ENCODE results near the gene GPR183.

Gene GPR183

DNA sequence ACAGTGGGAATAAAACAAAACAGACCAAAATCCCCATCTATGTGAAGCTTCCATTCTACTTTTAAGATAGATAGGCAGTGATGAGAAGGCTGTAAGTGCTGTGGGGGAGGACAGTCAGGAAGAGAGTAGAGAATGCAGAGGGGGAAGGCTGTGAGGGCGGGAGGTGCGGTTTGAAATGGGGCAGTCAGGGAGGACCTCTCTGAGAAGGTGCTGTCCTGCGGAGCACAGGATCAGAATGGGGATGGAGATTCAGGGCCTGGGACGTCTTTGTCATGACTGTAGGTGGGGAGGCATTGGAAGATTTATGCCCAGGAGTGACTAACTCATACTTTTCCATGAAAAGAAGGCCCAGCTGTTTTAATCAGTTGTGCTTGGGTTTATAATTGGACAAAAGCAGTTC lies 3.9 kb upstream of the GPR183 start:
- no peak for DNase-seq

DNA sequence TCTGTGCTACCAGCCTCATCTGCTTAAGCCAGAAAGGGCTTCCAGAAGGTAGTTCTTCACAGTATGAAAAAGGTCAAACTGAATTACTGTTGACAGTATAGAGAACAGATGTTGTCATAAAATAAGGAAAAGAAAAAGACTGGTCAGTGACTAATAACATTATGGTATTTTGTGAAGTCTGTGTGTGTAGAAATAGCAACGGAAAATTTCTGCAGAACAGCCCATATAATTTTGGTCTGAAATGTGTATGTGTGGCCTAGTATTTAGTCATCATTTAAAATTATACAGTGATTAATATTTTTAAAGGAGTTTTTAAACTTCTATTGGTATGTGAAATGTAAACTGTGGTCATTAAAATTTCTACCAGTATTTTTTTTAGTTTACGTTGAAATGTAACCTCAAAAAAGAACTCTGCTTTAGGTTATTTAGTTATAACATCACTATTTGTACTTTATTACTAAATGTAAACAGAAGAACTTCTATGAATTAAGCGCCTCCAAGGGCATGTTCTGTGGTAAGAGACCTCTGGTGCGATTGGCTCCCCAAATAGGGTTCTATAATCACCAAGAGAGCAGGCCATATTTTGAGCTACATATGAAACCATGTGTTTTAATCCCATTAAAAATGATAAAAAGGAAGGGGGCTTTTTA lies 3.3 kb upstream of the GPR183 start:
- no peak for DNase-seq

DNA sequence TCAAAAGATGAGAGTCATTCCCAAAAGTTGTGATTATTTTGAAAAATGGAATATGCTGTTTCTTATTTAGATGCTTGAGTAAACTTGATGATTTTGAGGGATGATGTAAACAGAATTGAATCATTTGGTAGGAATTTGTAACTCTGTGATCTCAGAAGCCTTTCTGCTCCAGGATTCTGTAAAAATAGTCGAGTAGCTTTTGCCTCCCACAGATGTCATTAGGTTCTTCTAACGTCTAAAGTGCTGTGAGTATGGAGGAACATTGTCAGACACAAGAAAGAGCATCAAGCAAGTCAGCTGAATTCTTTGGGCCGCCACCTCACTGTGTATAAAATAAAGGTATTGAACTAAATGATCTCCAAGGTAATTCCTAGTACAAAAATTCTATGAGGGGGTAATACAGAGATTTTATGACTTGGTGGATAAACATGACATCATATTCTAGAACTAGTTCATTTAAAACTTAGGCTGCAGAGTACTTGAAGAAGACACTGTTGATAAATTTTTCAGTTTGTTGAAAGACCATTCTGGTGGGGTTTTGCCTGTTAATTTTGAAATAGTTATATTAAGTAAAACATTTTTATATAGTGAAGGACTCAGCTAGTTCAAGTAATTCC lies 1.4 kb upstream of the GPR183 start:
- no peak for DNase-seq

DNA sequence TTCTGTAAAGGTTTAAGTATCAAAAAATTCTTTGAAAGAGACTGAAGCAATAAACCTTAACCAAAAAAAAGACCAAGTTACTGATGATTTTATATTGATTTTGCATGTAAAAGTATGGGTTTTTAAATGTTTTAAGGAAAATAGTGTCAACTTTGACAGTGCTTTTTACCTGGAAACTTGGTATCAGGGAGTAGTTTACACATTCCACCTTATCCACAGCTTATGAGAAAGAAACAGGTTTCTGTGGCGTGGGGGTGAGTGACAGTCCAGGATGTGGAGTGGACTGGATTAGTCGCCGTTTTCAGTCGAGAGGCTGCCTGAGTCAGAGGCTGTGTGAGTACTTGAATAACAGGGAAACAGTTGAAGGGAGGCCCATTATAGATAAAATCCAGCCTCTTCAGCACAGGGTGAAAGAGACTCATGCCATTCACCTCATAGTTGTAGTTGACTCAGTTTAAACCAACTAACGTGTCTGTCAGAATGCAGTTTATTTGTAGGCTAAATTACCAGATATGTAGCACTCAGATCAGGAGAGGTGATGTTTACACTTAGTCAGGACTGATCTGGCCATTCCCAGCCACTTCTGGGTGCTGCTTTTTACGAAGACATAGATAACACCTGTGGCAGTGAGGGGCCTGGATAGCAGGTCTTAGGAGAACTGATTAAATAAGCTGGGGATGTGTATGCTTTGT lies 595 bp upstream of the GPR183 start:
- DNase-seq, result peak; percentile 17

DNA sequence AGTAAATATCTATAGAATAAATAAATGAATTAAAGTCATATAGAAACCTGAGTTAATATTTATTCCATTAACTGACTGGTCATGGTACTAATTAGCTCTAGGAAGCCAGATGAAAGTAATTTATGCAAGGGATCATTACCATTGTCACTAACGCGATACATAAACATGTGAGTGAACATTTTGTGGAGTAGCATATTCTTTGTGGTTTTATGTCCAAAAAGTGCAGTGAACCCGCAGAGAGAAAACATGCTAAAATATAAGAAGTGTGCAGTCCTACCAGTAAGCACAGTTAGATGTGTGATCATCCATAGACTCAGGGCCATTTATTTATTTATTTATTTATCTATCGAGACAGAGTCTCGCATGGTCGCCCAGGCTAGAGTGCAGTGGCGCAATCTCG lies 1.6 kb downstream of the GPR183 start:
- DNase-seq, result no peak

DNA sequence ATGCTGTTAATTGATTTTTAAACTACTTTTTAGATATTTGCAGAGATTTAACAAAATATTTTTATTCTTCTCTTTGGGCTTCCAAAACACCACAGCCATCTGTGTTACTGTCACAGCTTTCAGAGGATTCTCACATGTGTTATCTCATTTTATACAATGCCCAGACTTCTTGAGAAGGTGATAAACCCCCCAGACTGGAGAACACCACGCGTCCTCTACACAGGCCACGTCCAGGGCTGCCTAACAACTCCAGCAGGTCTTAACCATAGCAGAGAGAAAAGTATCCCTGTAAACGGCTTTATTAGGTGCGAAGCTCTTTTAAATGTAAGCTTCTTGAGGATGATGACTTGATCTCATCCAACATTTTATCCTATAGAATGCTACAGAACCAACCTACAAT lies 2.0 kb downstream of the GPR183 start:
- DNase-seq, result no peak

DNA sequence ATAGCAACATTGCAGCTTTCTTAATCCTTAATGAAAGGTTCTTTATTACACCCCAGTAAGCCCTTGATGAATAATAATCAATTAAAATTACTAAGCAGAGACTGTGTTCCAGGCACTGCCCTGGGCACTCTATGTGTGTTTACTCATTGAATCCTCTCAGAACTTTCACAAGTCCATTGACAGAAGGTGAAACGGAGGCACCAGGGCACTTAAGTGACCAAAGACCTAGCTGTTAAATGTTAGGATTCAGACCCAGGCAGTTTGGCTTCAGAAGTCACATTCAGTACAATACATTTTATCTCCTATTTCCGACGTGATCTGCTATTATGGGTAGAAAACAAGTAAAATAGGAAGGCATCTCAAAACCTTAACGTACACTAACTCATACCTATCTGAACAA lies 2.7 kb downstream of the GPR183 start:
- DNase-seq, result no peak

DNA sequence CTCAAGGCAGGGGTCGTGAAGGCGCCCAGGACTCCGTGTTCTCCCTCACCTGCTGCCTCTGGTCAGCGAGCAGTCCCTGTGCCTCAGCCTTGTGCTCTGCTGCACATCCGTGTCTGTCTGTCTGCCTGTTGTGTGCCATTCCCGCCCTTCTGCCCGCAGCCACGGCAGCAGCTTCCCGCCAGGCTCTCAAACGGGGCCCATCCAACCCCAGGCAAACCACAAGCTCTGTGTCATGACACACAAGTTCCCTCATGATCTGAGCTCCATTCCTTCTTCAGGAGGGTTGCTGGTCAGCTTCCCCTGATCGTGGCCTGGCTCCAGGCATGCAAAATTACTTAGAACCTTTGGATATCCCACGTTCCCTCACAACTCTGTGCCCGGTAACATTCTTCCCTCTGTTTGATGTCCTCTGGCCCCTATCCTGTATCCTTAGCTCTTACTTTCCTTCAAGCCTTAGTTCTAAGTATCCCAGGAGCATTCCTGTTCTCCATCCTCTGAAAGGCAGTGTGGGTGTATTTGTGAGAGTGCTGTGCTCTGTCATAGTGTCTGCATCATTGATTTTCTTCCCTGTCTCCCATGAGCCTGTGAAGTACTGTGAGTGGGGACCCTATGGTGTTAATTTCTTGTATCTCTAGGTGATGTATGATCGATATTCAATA lies 3.2 kb downstream of the GPR183 start:
- DNase-seq, result no peak

DNA sequence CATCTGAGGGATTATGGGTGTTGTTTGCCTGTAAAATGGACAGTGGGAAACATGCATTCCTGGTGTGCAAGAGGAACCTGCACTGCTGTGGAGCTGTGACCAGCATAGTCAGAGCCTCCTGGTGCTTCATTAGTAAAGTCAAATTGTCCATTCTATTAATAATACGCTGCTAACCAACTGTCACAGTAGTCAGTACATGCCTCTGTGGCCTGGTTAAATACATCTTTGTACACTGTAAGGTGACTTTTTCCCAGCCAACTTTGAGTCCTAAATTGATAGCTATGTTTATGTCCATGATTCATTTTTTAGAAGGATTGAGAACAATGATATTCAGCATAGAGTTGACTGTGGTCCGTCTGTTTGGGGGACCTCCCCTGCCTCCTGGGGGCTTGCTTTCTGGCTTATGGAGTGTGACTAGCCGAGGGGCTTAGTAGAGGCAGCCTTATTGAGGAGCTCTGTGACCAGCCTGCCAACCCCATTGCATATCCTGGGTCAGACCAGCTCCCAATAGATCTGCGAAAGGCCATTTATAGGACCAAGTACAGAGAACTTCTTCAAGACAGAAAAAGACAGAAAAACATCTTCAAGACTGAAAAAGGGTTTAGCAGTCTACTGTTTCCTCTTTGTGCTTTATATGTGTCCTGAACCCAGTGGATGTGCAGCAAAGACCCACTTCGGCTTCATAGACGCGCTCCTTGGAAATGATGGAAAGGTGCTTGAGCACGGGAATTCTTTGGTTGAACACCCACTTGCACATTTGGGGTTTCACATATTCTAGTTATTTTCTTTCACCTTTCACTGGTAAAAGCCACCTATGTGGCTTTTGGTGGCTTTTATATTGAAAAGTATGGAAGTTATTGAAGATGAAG lies 4.3 kb downstream of the GPR183 start:
- DNase-seq, result no peak

DNA sequence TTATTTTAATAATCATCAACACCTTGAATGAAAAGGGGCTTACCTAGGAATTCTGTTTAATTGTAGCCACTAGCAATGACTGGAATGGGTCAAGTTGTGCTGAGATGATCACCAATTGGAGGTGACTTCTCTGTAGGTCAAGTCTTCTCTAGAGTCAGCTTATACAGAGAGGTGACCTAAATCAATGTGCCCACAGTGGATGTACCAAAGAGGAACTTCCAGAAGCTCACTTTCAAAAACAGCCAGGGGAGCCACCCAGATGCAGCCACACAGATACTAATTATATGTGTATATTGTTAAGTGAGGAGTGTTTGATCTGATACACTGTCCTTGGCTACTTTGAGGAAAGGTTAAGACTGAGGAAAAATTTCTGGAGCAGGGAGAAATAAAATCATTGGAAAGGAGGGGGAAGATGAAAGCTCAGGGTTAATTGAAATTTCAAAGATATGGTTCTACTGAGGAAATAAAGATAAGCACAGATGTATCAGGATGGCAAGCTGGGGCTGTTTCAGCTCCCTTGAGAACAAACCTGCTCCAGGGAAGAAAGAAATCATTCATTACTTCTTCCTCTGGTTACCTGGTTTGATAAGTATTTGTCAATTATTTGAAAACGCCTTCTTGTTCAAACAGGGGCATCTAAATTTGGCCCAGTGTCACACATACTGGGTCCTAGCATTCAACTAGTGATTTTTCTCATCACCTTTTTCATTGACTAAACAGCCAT lies 5.1 kb downstream of the GPR183 start:
- no peak for DNase-seq

DNA sequence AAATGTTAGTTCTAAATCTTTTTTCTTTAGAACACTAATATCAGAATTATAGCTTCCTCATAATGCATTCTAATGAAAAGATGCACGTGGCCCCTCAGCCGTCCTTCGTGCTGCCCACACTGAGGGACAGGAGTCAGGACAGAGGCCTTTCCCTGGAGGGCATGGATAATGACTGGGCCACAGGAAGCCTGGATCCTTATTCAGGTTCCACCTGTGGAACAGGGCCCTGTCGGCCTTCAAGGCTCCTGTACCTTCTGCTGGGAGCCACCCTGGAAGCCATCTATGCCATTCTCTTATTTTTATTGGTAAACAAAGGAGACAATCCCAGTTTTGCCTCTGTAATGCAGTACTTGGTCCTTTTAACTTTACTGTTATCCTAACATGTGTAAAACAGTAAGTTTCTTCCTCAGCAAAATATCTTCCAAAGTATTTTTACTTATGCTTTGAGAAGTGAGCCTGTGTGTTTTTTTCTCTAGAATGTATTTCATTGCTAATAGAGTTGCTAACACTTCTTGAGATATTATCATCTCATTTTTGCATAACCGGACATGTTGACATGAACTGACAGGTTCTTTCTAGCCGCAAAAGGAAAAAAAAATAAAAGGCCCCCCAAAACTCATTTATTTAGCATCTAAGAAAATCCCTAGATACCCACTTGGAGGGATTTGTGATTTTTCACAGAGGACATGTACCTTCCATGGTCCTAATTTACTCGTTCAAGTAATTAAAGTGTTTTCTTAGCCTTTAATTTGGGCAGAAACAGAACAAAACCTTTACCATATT lies 6.0 kb downstream of the GPR183 start:
- no peak for DNase-seq

DNA sequence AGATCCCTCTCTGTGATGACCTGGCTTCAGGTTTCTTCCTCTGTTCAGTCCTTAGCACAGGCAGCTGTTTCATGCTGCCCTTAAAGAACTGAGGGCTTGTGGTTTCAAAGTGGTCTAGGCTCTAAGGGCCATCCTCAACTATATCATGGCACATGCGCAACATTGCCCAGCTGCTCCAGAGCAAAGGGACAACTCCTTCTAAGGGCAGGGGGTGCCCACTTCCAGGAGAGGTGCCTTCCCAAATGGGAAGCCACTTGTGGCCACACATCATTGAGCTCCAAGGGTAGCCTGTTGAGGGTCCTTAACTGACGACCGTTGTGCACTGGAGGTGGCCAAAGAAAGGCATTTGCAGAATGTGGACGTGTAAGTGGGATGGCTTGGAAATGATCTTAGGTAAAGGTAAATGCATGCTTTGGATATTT lies 7.3 kb downstream of the GPR183 start:
- DNase-seq, result peak; percentile 99

DNA sequence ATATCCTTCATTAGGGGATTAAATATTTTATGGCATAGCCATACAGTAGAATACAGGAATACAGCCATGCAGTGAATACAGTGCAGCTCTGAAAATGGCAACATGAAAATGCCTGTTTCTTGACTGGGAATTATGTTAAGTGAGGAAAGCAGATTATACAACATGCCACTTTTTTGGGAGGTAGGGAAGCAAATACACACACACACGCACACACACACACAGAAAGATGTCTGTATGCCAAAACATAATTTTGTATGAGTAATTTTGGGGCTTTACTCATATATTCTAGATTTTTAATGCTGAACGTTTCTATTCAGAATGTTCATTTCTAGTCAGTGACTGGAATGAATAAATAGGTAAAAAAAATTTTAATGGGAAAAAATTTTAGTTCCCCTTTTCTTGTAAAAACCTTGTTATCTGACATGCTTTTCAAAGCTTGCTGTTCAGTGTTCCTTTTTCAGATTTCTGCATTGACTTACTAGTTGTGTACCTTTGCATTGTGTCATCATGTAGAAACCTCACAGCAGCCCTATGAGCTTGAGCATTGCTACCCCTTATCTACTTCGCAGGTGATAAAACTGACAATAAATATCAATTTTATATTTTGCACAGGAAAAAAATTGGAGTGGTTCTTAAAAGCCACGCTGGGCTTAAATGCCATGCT lies 7.8 kb downstream of the GPR183 start:
- DNase-seq, result no peak

DNA sequence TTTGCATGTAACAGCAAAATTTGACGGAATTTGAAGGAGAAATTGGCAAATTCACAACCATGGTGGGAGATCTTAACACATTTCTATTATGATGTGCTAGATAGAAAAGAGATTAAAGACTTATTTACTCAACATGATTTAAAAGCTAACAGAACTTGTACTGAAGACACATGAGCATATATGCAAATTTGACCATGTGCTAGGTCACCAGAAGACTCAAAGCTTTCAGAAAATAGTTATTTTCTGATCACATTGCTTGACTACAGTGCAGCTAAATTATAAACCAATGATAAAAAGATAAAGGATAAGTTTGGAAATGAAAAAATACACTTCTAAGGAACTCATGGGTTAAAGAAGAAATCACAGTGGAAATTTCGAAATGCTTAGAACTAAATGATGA lies 9.1 kb downstream of the GPR183 start:
- DNase-seq, result no peak

DNA sequence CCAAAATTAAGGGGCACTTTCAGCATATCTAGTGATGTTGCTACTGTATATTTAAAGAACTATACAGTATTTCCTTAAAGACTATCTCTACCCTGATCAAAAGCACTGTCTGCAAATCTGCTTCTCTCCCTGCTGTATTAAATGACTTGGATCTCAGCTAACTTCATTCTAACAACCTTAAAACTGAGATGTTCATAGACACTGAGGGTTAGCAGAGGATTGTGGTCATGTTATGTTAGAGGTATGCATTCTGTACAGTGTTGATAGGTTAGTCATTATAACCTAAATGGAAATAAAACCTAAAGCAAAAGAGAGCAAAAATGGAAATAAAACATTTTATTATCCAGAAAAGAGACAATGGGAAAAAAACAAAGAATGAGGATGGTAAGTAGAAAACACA lies 9.9 kb downstream of the GPR183 start:
- DNase-seq, result no peak

DNA sequence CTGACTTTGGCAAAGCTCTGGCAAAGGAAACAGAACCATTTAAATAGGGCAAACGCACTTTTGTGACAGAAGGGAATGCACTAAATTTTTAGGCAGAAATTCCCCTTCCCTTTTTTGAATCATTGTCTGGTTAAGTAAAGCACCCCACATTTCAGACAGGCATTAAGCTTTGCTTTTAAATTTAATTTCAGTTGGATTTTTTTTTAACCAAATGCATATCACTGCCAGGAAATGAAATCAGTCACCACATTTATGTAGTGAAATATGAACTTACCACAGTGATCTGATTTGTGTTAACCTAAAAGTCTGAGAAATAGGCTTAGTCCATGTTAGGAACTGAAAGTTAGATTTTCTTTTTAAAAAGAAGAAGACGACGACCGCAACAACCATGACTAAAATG lies 10.8 kb downstream of the GPR183 start:
- DNase-seq, result no peak

DNA sequence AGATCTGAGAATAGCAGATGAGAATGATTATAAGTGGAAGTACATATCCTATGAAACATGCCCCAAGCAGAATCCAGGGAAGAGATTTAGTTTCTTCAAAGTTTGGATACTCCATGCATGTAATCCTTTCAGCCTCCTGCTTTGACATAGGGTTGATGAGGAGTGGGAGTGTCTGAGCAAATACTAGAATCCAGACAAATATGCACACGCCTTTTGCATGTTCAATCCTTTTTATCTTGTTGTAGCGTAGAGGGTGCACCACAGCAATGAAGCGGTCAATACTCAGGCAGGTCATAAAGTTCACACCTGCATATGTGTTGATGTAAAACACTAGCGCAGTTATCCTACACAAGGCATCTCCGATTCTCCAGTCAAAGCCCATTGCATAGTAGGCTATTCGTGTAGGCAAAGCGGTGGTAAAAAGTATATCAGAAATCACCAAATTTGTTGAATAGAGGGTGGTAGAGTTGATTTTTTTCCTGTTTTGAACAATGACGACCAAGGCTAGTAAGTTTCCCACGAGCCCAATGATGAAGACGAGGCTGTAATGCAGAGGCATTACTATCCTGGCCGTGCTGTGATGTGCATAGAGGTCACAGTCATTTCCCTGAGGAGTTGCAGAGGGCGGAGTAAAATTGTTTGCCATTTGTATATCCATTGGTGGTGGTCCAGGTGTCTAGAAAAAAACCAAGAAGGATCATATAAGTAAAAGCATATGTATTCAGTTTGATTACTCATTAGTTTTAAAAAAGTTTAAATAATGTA lies 11.5 kb downstream of the GPR183 start:
- DNase-seq, result no peak

DNA sequence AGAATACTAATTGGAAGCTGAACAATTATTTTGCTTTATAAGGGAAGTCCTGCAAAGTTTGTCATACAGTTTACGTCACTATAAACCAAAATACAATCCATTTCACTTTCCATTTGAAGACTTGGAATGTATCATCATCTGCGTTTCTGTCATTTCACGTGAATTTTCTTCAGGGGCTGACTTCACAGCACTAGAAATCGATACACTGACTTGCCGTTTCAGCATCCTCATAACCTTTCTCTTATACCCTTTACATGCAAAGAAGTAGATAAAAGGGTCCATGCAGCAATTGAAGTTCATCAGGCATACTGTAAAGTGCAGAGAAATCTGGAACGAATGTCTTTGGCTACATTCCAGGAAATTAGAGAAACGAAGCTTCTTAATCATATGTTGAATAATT lies 12.2 kb downstream of the GPR183 start:
- DNase-seq, result no peak

DNA sequence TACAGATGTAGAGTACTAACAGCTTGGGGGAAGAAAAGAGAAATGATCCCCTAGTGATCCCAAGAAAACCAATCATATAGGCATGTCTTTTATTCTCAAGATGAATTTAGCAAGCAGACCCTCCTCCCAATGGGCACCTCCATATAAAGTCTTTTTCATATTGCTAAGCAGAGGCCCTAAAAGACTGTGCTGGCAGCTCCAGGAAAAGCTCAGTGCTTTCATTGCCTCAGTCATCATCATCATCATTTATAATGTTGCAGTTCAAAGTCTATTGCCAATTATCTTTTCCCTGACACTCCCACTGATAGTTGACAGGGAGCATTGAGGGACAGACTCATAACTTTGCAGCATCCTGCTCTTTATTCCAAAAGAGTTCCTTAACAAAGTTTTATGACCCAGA lies 13.0 kb downstream of the GPR183 start:
- DNase-seq, result no peak

DNA sequence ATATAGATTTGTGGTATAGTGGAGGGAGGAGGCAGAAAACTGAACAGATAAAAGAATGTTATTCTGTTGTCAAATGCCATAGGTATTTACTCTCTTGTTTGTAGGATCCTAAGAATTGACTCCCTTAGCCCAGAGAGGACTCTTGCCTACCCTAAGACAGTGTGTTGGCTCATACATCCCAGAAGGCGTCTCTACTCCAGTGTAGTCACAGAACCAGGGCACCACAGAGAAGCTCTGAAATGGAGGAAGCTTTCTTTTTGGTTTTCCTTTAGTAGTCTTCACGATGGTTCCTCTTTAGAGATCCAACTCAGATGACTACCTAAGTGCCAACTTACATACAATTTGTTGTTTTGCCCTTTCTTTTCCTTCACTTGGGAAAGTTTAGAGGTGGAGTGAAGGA lies 14.0 kb downstream of the GPR183 start:
- DNase-seq, result no peak
